ENCODE measurements around the gene CCDC152.

GRCh38 chr5:42720251-42720650, 36.4 kb upstream of the CCDC152 start:
- TF ChIP-seq, protein P1, sequence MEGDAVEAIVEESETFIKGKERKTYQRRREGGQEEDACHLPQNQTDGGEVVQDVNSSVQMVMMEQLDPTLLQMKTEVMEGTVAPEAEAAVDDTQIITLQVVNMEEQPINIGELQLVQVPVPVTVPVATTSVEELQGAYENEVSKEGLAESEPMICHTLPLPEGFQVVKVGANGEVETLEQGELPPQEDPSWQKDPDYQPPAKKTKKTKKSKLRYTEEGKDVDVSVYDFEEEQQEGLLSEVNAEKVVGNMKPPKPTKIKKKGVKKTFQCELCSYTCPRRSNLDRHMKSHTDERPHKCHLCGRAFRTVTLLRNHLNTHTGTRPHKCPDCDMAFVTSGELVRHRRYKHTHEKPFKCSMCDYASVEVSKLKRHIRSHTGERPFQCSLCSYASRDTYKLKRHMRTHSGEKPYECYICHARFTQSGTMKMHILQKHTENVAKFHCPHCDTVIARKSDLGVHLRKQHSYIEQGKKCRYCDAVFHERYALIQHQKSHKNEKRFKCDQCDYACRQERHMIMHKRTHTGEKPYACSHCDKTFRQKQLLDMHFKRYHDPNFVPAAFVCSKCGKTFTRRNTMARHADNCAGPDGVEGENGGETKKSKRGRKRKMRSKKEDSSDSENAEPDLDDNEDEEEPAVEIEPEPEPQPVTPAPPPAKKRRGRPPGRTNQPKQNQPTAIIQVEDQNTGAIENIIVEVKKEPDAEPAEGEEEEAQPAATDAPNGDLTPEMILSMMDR (IDR thresholded peaks at IDR 0.05), result no peak
- no peak for TF ChIP-seq ZFX (IDR thresholded peaks at IDR 0.05; ENCODE audit: borderline replicate concordance)

All from 22Rv1 (cell line).